Measurements from ENCODE around the gene CCL26.

GRCh38 chr7:75757860-75758259, 14.2 kb downstream of the CCL26 start:
- TF ChIP-seq CTCF (conservative IDR thresholded peaks at IDR 0.05; ENCODE audit: low read depth in 2 of 2) (peak; percentile 11 to 15; a peak in 1 of 4 replicates), EZH2 (IDR thresholded peaks at IDR 0.05; ENCODE audit: low read depth, unreplicated experiment) (no peak), POLR2AphosphoS5 (IDR thresholded peaks at IDR 0.05; ENCODE audit: low read depth) (no peak), ZNF114 (CRISPR knock-in tag; IDR thresholded peaks at IDR 0.05) (no peak), ETS1 (IDR thresholded peaks at IDR 0.05) (no peak), EZH2phosphoT487 (IDR thresholded peaks at IDR 0.05; ENCODE audit: unreplicated experiment) (no peak), CREB1 (CRISPR knock-in tag; IDR thresholded peaks at IDR 0.05; ENCODE audit: low read depth) (no peak), REST (IDR thresholded peaks at IDR 0.05; ENCODE audit: unreplicated experiment) (no peak)

Data from GM23338 (cell line).